ENCODE measurements around the gene SUPT4H1. TPM values are rescaled to one million over a fixed set of nuclear protein-coding genes. Genes with fewer than 3 reads are reported as not detected.
A peak's percentile ranks its signal among the peaks of the same experiment; 100 is the strongest.

SUPT4H1 gene
- total and polyA plus RNA-seq, 2 donors (not counting 1 experiment from before 2014, with no cell fraction given), result 30.2 to 60.1 TPM

DNA sequence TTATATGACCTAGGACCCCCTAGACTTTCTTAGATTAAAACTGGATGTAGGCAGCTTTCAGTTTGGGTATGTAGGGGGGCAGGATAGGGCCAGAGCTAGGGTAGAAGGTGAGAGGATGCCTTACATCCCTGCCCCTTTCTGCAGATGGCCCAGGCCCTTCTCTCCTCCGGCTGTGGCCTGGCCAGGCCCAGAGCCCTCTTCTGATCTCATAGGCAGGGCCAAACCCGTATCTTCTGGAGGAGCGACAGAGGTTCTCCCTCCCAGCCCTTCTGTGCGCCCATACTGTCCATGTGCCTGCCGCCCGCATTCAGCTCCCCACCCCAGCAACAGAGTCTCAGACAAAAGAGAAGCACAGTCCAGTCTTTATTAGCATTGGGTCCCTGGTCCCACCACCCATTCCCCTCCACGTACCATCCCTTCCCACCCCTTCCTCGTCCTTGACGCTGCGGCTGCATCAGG lies 21.4 kb downstream of the SUPT4H1 start:
- peaks cover 66% of the 10 kb centered on the region for H3K4me1 Mint-ChIP-seq
- H4K20me1 ChIP-seq (ENCODE audit: control insufficient read depth, insufficient read depth, low read length, poor library complexity, severe bottlenecking), result peaks cover 45% of the 10 kb centered on the region

More for the DNA sequence above, 21.4 kb downstream of the SUPT4H1 start:
- Histone ChIP-seq H3K4me2 (replicated peaks; ENCODE audit: low read depth, low read length, poor library complexity, severe bottlenecking) (peak overlapping the region; percentile 92), H3K27ac (ENCODE audit: low read length in 2 of 2) (peak overlapping the region; percentile 99 to 100), H3K4me1 (ENCODE audit: control insufficient read depth in 2 of 2, insufficient read depth in 2 of 2, low read length in 2 of 2) (peaks cover 41 to 70% of the 10 kb centered on the region in 2 donors), H3K9ac (ENCODE audit: low read length) (peak overlapping the region; percentile 99), H3K36me3 (replicated peaks in 1 of 2; ENCODE audit: control extremely low read depth in 1 of 2, control insufficient read depth in 1 of 2, extremely low read depth in 1 of 2, insufficient read depth in 2 of 2, low read length in 1 of 2) (peaks cover 2 to 29% of the 10 kb centered on the region in 2 experiments), H2AFZ (ENCODE audit: insufficient read depth, low read depth, low read length, poor library complexity, severe bottlenecking) (no peak overlapping the region), H3K27me3 (replicated peaks in 1 of 4; ENCODE audit: control extremely low read depth in 1 of 4, control insufficient read depth in 3 of 4, insufficient read depth in 4 of 4, low read length in 3 of 4) (no peaks in the 10 kb centered on the region), H3K4me3 (ENCODE audit: control extremely low read depth in 1 of 5, extremely low read depth in 1 of 5, insufficient read depth in 1 of 5, low read depth in 2 of 5, low read length in 4 of 5) (peak overlapping the region; percentile 81 to 100 (median 99)), H3K9me3 (ENCODE audit: control extremely low read depth in 1 of 3, control insufficient read depth in 2 of 3, insufficient read depth in 1 of 3, low read length in 2 of 3) (no peaks in the 10 kb centered on the region), H3K79me2 (ENCODE audit: control insufficient read depth, insufficient read depth, low read length) (peaks cover 73% of the 10 kb centered on the region)
- ChIA-PET CTCF (interaction anchor here (1.0 to 4.8 kb wide), 7 partner anchors 9 to 87 kb away, joined by 3 to 119 read pairs (median 16); partner anchors contain the start of genes RNF43 and SUPT4H1), POLR2A (interaction anchor here (0.8 to 19.3 kb wide), 5 partner anchors 11 to 188 kb away, joined by 3 to 663 read pairs (median 35); partner anchors contain the start of genes RNF43 and SUPT4H1)
- WGBS (ENCODE audit: insufficient coverage), result 0% methylated on average over 10 of the region's 10 CpGs
- intact Hi-C loops (cut with micrococcal nuclease), result no loop called here
- no peak for DNase-seq
- peak overlapping the region; percentile 91 for H3K4me3 Mint-ChIP-seq
- TF ChIP-seq, protein P1, sequence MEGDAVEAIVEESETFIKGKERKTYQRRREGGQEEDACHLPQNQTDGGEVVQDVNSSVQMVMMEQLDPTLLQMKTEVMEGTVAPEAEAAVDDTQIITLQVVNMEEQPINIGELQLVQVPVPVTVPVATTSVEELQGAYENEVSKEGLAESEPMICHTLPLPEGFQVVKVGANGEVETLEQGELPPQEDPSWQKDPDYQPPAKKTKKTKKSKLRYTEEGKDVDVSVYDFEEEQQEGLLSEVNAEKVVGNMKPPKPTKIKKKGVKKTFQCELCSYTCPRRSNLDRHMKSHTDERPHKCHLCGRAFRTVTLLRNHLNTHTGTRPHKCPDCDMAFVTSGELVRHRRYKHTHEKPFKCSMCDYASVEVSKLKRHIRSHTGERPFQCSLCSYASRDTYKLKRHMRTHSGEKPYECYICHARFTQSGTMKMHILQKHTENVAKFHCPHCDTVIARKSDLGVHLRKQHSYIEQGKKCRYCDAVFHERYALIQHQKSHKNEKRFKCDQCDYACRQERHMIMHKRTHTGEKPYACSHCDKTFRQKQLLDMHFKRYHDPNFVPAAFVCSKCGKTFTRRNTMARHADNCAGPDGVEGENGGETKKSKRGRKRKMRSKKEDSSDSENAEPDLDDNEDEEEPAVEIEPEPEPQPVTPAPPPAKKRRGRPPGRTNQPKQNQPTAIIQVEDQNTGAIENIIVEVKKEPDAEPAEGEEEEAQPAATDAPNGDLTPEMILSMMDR (IDR thresholded peaks at IDR 0.05), result no peak
- no peak for TF ChIP-seq EZH2 (IDR thresholded peaks at IDR 0.05; ENCODE audit: borderline replicate concordance, insufficient read depth, low read depth, low read length, poor library complexity, severe bottlenecking)
- peak overlapping the region; percentile 98 for H3K27ac Mint-ChIP-seq
- no peaks in the 10 kb centered on the region for H3K27me3 Mint-ChIP-seq
- no peak for ATAC-seq (ENCODE audit: low read depth)
- H3K9me3 Mint-ChIP-seq (ENCODE audit: insufficient read depth), result no peaks in the 10 kb centered on the region
